Naive thymus-derived CD4-positive, alpha-beta T cell (primary cell): ENCODE results near the gene FOXN3. TPM values are rescaled to one million over a fixed set of nuclear protein-coding genes. Genes with fewer than 3 reads are reported as not detected.

ENCODE experiments used
- ATAC-seq: fragments of 150-1000 bp; cut with Tn5 transposase; 2 replicates; pipeline ENCODE4 v1.10.0; 2021; ENCODE audit warnings: mild to moderate bottlenecking, moderate library complexity
- CTCF ChIA-PET: fragments of 350-600 bp; sonication (Branson Sonifier 250); formaldehyde crosslinking; loops from one replicate; lab custom pipeline; 2021; ENCODE audit warnings: antibody characterized with exemption; lab: Charles Lee
- POLR2A ChIA-PET: fragments of 350-600 bp; sonication (Branson Sonifier 250); formaldehyde crosslinking; loops from one replicate; lab custom pipeline; 2021; ENCODE audit warnings: antibody characterized with exemption, inconsistent platforms; lab: Charles Lee
- DNase-seq, 9 donors: peaks; one replicate each; pipeline versions ENCODE4 v3.0.0 to v3.0.0-alpha.2; 2020 to 2022; ENCODE audit warnings: mixed read lengths in 1 of 9
- H3K27ac ChIP-seq: one replicate; pipeline ENCODE4 v1.7.0; 2013; ENCODE audit warnings: mild to moderate bottlenecking, low read depth, low read length, moderate library complexity
- H3K27me3 ChIP-seq, 2 donors: one replicate each; pipeline ENCODE4 v1.7.0; 2013; ENCODE audit warnings: low read length in 2 of 2, mild to moderate bottlenecking in 2 of 2, moderate library complexity in 2 of 2; ENCODE audit not compliant: control insufficient read depth in 2 of 2, insufficient read depth in 2 of 2
- H3K36me3 ChIP-seq, 3 experiments: 1 replicate in 2 of 3; 2 replicates in 1 of 3; pipeline ENCODE4 v1.7.0; 2013; ENCODE audit warnings: low read length in 3 of 3, mild to moderate bottlenecking in 3 of 3, moderate library complexity in 1 of 3; ENCODE audit not compliant: insufficient read depth in 3 of 3, control insufficient read depth in 2 of 3
- H3K4me1 ChIP-seq, 2 donors: one replicate each; pipeline ENCODE4 v1.7.0; 2013; ENCODE audit warnings: low read length in 2 of 2, mild to moderate bottlenecking in 2 of 2, moderate library complexity in 1 of 2; ENCODE audit not compliant: control insufficient read depth in 2 of 2, insufficient read depth in 2 of 2
- H3K4me3 ChIP-seq: 2 replicates; pipeline ENCODE4 v1.7.0; 2013; ENCODE audit warnings: mild to moderate bottlenecking, low read length
- H3K9me3 ChIP-seq, 3 experiments: 1 replicate in 2 of 3; 2 replicates in 1 of 3; pipeline ENCODE4 v1.7.0; 2013; ENCODE audit warnings: low read length in 3 of 3; ENCODE audit not compliant: control insufficient read depth in 2 of 3
- H3K27ac Mint-ChIP-seq, 9 donors: one replicate each; pipeline ENCODE4 v1.8.0; 2020 to 2022; ENCODE audit warnings: mixed read lengths in 9 of 9, mild to moderate bottlenecking in 8 of 9, moderate library complexity in 5 of 9, inconsistent platforms in 2 of 9
- H3K27me3 Mint-ChIP-seq, 5 donors: one replicate each; pipeline ENCODE4 v1.8.0; 2021 to 2022; ENCODE audit warnings: mixed read lengths in 5 of 5, mild to moderate bottlenecking in 1 of 5
- H3K36me3 Mint-ChIP-seq, 5 donors: one replicate each; pipeline ENCODE4 v1.8.0; 2020 to 2022; ENCODE audit warnings: mixed read lengths in 5 of 5, mild to moderate bottlenecking in 3 of 5, inconsistent platforms in 1 of 5
- H3K4me1 Mint-ChIP-seq, 7 donors: one replicate each; pipeline ENCODE4 v1.8.0; 2020 to 2022; ENCODE audit warnings: mixed read lengths in 7 of 7, mild to moderate bottlenecking in 3 of 7, inconsistent platforms in 1 of 7
- H3K4me3 Mint-ChIP-seq, 10 donors: one replicate each; pipeline ENCODE4 v1.8.0; 2020 to 2022; ENCODE audit warnings: mild to moderate bottlenecking in 10 of 10, mixed read lengths in 10 of 10, moderate library complexity in 6 of 10, inconsistent platforms in 2 of 10
- H3K9me3 Mint-ChIP-seq, 11 donors: one replicate each; pipeline ENCODE4 v1.8.0; 2020 to 2022; ENCODE audit warnings: mixed read lengths in 11 of 11, mild to moderate bottlenecking in 4 of 11, inconsistent platforms in 1 of 11, moderate library complexity in 1 of 11
- intact Hi-C, 2 donors: fragments of 100-400 bp; cut with micrococcal nuclease; formaldehyde crosslinking; loops; one replicate each; pipeline ENCODE4 v1.15.1; 2023
- polyA plus RNA-seq, 2 donors: library from polyadenylated mRNA; unstranded; fragments of 300-500 nt; fragmentation: Illumina TruSeq; gene quantifications; one replicate each; pipeline ENCODE4 v1.2.3, GENCODE V29; 2021
- total RNA-seq, 6 experiments: library from RNA in 5 of 6; stranded (reverse) in 5 of 6; gene quantifications; 1 replicate in 5 of 6; 2 replicates in 1 of 6; pipeline ENCODE4 v1.2.3 and lab custom pipeline; 2021 to 2026

FOXN3 gene
- total and polyA plus RNA-seq, 7 experiments from 2014 or later: 103 to 192 (median 149) TPM

DNA sequence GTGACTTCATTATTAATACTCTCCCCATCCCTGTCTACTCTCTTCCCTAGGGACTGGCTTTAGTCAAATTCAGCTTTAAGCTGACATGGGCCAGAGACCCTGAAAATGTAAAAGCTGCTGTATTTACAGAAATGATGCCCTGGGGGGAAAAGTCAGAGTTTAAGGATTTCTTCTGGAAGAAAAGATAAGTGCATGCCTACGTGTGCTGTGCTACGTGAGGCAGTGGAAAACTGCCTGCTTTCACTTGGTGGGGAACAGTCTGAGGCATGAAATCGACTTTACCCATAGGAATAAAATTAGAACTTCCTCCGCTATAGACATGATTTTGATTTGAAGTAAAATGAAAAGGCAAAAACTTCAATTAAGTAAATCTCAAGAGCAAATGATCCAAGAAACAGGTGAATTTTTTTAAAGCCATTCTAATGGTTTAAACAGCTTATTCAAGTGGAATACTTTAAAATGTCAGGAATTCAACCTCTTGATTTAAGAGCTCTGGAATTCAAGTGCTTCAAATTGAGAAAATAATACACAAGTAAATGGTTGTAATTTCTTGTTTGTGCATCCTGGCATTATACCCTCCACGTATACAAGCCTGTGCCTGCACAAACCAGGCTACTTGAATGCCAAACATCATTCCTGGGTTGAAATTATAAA is 168.5 kb downstream of the FOXN3 start:
- Mint-ChIP-seq H3K27me3 (no peaks in the 10 kb centered on the region), H3K4me1 (peaks cover 22 to 87% (median 77%) of the 10 kb centered on the region in 7 donors), H3K4me3 (no peak overlapping the region), H3K9me3 (peaks cover 0 to 7% (median 0%) of the 10 kb centered on the region in 11 donors), H3K27ac (peak overlapping the region in 1 of 9 donors; percentile 29), H3K36me3 (peaks cover 3 to 43% (median 25%) of the 10 kb centered on the region in 5 donors)
- CTCF ChIA-PET: interaction anchor here (0.6 kb wide), 1 partner anchor 11 kb away, joined by 3 read pairs; no protein-coding TSS in a partner anchor
- Histone ChIP-seq H3K4me1 (peaks cover 0 to 5% of the 10 kb centered on the region in 2 donors), H3K36me3 (peaks cover 0 to 6% (median 0%) of the 10 kb centered on the region in 3 experiments), H3K4me3 (no peak overlapping the region), H3K27me3 (no peaks in the 10 kb centered on the region), H3K9me3 (no peaks in the 10 kb centered on the region), H3K27ac (no peak overlapping the region)
- intact Hi-C loops: no loop called here
- DNase-seq: no peak
- ATAC-seq: no peak
- POLR2A ChIA-PET: no interaction called here

DNA sequence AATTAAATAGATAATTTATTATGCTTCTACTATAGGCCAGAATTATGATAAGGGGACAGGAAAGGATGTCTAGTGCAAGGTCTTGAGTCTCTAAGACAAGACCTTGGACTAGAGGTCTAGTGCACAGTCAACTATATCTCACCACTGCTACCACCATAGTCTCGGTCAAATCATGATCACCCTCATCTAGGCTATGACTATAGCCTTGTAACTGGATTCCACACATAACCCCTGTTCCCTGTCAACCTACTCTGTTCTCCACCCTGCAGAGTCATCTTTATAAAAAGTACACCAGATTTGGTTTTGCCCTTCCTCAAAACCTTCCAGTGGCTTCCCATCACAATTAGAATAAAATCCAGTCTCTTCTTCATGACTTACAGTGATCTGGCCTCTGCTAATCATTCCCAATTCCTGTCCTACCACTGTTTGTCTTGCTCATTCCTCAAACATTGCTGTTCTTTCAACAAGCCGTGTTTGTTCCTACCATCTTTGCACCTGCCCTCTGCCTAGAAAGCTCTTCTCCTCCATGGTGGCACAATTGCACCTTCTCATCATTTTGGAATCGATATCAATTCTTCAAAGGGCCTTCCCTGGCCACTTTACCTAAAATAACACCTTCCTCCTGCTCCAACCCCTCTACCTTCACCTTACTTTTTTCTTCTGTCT is 169.4 kb downstream of the FOXN3 start:
- ATAC-seq (no peak), DNase-seq (no peak)
- peaks cover 0 to 7% (median 0%) of the 10 kb centered on the region in 11 donors for H3K9me3 Mint-ChIP-seq
- peaks cover 3 to 36% (median 15%) of the 10 kb centered on the region in 5 donors for H3K36me3 Mint-ChIP-seq
- H3K4me3 Mint-ChIP-seq: peak overlapping the region in 1 of 10 donors; percentile 3
- H3K4me1 Mint-ChIP-seq: peaks cover 23 to 87% (median 76%) of the 10 kb centered on the region in 7 donors
- Histone ChIP-seq H3K4me3 (no peak overlapping the region), H3K27ac (no peak overlapping the region), H3K27me3 (no peaks in the 10 kb centered on the region), H3K36me3 (no peaks in the 10 kb centered on the region), H3K4me1 (peaks cover 0 to 5% of the 10 kb centered on the region in 2 donors), H3K9me3 (no peaks in the 10 kb centered on the region)
- ChIA-PET POLR2A (no interaction called here), CTCF (no interaction called here)
- intact Hi-C loops: no loop called here
- H3K27me3 Mint-ChIP-seq: no peaks in the 10 kb centered on the region
- H3K27ac Mint-ChIP-seq: peak overlapping the region in 5 of 9 donors; percentile 1 to 63 (median 27)

DNA sequence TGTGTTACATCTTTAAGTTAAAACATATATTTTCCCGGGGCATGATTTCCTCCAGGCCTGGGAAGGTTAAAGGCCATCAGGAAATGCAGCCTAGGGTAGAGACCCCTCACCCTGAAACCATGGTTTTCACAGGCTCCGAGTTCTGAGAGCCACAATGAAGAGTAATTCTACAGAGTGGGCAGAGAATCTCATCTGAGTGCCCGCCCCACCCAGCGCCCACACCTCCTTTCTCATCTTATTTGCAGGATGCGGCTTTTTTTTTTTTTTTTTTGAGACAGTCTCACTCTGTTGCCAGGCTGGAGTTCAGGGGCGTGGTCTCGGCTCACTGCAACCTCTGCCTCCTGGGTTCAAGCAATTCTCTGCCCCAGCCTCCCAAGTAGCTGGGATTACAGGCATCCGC is 170.7 kb downstream of the FOXN3 start:
- Histone ChIP-seq H3K4me3 (no peak overlapping the region), H3K4me1 (peaks cover 0 to 5% of the 10 kb centered on the region in 2 donors), H3K36me3 (no peaks in the 10 kb centered on the region), H3K9me3 (no peaks in the 10 kb centered on the region), H3K27ac (no peak overlapping the region), H3K27me3 (no peaks in the 10 kb centered on the region)
- H3K4me1 Mint-ChIP-seq: peaks cover 28 to 88% (median 81%) of the 10 kb centered on the region in 7 donors
- ATAC-seq: no peak
- POLR2A ChIA-PET: interaction anchor here (0.5 kb wide), 1 partner anchor 30 kb away, joined by 4 read pairs; no protein-coding TSS in a partner anchor
- CTCF ChIA-PET: no interaction called here
- no peak for DNase-seq
- peaks cover 3 to 26% (median 11%) of the 10 kb centered on the region in 5 donors for H3K36me3 Mint-ChIP-seq
- no peaks in the 10 kb centered on the region for H3K27me3 Mint-ChIP-seq
- no peak overlapping the region for H3K27ac Mint-ChIP-seq
- intact Hi-C loops: no loop called here
- peaks cover 0 to 7% (median 0%) of the 10 kb centered on the region in 11 donors for H3K9me3 Mint-ChIP-seq
- H3K4me3 Mint-ChIP-seq: no peak overlapping the region

DNA sequence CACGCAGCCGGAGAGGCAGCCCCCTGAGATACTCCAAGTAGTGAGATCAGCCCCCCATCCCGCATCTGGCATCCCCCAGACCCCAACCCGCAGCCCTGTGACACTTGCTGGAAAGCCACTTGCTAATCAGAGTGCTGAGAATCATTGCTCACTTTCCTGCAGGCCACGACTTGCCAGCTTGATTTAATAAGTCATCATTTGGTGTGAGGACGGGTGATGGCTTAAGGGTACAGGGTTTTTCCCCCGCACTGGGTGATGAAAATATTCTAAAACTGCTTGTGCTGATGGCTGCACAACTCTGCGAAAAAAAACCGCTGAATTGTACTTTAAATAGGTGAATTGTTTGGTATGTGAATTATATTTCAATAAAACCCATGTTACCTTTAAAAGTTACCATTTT is 171.2 kb downstream of the FOXN3 start:
- CTCF ChIA-PET: no interaction called here
- peaks cover 0 to 3% (median 0%) of the 10 kb centered on the region in 11 donors for H3K9me3 Mint-ChIP-seq
- H3K4me1 Mint-ChIP-seq: peaks cover 33 to 88% (median 81%) of the 10 kb centered on the region in 7 donors
- POLR2A ChIA-PET: interaction anchor here (0.5 kb wide), 1 partner anchor 30 kb away, joined by 4 read pairs; no protein-coding TSS in a partner anchor
- H3K36me3 Mint-ChIP-seq: peaks cover 3 to 21% (median 8%) of the 10 kb centered on the region in 5 donors
- Histone ChIP-seq H3K27me3 (no peaks in the 10 kb centered on the region), H3K4me1 (peaks cover 0 to 5% of the 10 kb centered on the region in 2 donors), H3K9me3 (no peaks in the 10 kb centered on the region), H3K27ac (no peak overlapping the region), H3K4me3 (no peak overlapping the region), H3K36me3 (no peaks in the 10 kb centered on the region)
- no peaks in the 10 kb centered on the region for H3K27me3 Mint-ChIP-seq
- H3K4me3 Mint-ChIP-seq: no peak overlapping the region
- DNase-seq (no peak), ATAC-seq (no peak)
- intact Hi-C loops: no loop called here
- H3K27ac Mint-ChIP-seq: no peak overlapping the region

DNA sequence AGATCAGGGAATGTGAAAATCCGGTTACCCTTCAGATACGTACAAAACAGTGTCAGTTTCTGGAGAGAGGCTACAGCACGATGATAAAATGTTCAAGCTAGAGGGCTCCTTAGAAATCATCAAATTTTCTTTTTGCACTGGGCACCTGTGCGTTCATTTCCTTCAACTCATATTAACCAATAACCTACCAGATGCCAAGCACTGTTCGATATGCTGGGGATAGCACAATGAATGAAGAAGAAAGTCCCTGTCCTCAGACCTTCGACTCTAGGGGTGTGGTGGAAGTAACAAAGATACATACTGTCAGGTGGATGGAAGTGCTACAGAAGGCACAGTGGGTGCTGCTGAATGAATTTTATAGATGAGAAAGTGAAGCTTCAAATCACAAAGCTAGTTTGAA is 172.3 kb downstream of the FOXN3 start:
- Histone ChIP-seq H3K9me3 (no peaks in the 10 kb centered on the region), H3K4me1 (peaks cover 0 to 5% of the 10 kb centered on the region in 2 donors), H3K27ac (no peak overlapping the region), H3K36me3 (no peaks in the 10 kb centered on the region), H3K4me3 (no peak overlapping the region), H3K27me3 (no peaks in the 10 kb centered on the region)
- no peaks in the 10 kb centered on the region for H3K27me3 Mint-ChIP-seq
- peaks cover 3 to 18% (median 6%) of the 10 kb centered on the region in 5 donors for H3K36me3 Mint-ChIP-seq
- ChIA-PET POLR2A (interaction anchor here (0.8 to 1.4 kb wide), 2 partner anchors 12 to 46 kb away, joined by 4 to 6 read pairs; no protein-coding TSS in a partner anchor), CTCF (no interaction called here)
- no peak for ATAC-seq
- peak overlapping the region in 3 of 9 donors; percentile 0 to 43 (median 12) for H3K27ac Mint-ChIP-seq
- H3K9me3 Mint-ChIP-seq: no peaks in the 10 kb centered on the region
- no peak for DNase-seq
- intact Hi-C loops: loop anchor here in 1 of 2 donors (5.0 kb wide), 1 partner anchor 173 kb away; the partner anchor contains the start of gene FOXN3
- H3K4me1 Mint-ChIP-seq: peaks cover 35 to 87% (median 84%) of the 10 kb centered on the region in 7 donors
- H3K4me3 Mint-ChIP-seq: peak overlapping the region in 2 of 10 donors; percentile 6 to 43

DNA sequence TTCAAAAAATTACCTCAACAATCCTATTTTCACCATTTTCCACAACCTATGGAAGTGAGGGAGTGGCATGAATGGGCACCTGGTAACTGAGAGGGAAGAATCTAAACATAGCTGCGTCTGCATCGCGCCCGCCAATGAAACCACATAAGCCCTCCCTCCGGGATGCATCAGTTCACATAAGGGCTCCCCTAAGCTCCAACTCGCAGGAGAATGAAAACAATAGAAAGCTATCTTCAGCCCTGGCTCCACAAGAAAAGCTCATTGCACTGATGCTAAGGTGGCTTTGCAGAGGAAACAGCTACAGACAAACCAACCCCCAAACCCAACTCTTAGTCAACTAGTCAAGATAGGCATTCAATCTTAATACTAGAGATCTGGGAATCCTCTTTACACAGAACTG is 173.3 kb downstream of the FOXN3 start:
- H3K4me3 ChIP-seq: no peak overlapping the region
- no peaks in the 10 kb centered on the region for H3K27me3 ChIP-seq
- Mint-ChIP-seq H3K27me3 (no peaks in the 10 kb centered on the region), H3K27ac (peak overlapping the region in 4 of 9 donors; percentile 18 to 43 (median 30)), H3K36me3 (peaks cover 2 to 19% (median 6%) of the 10 kb centered on the region in 5 donors), H3K9me3 (no peaks in the 10 kb centered on the region), H3K4me1 (peaks cover 41 to 90% (median 85%) of the 10 kb centered on the region in 7 donors), H3K4me3 (peak overlapping the region in 2 of 10 donors; percentile 4 to 14)
- H3K27ac ChIP-seq: no peak overlapping the region
- CTCF ChIA-PET: interaction anchor here (1.1 kb wide), 1 partner anchor 26 kb away, joined by 5 read pairs; no protein-coding TSS in a partner anchor
- DNase-seq (no peak), ATAC-seq (no peak)
- intact Hi-C loops: loop anchor here in 1 of 2 donors (5.0 kb wide), 1 partner anchor 174 kb away; the partner anchor contains the start of gene FOXN3
- no peaks in the 10 kb centered on the region for H3K9me3 ChIP-seq
- peaks cover 0 to 5% of the 10 kb centered on the region in 2 donors for H3K4me1 ChIP-seq
- no peaks in the 10 kb centered on the region for H3K36me3 ChIP-seq
- POLR2A ChIA-PET: no interaction called here
